MM.1S (cell line): Measurements from ENCODE around the gene LMX1B.

Experiments
- CTCF ChIP-seq: fragments of 300-600 bp; sonication (generic); IDR thresholded peaks from 2 replicates; pipeline ENCODE4 v1.5.1; 2016; ENCODE audit warnings: antibody characterized with exemption, low read length, mixed read lengths
- EZH2 ChIP-seq: fragments of 300-600 bp; sonication (generic); optimal IDR thresholded peaks from 2 replicates; pipeline ENCODE3; 2017; ENCODE audit warnings: low read depth, mild to moderate bottlenecking, antibody characterized with exemption, low read length, mixed read lengths
- EZH2phosphoT487 ChIP-seq: fragments of 300-600 bp; sonication (generic); IDR thresholded peaks from 2 replicates; pipeline ENCODE4 v1.6.1; 2018; ENCODE audit warnings: antibody characterized with exemption, low read length

GRCh38 chr9:126720661-126721563 is 107.2 kb downstream of the LMX1B start:
- TF ChIP-seq CTCF (no peak), EZH2 (no peak), EZH2phosphoT487 (no peak)
